HTR-8/SVneo (cell line): ENCODE results near the gene CARD16.
A peak's percentile ranks its signal among the peaks of the same experiment; 100 is the strongest.
"Not testable (repeated sequence)": the region's sequence is repeated elsewhere in the genome, so short reads cannot be mapped to it uniquely, and the experiment has no call there.

Experiments used
- DNase-seq: peaks from one replicate; pipeline ENCODE4 v3.0.0; 2011; ENCODE audit warnings: low spot score, mixed read lengths; ENCODE audit not compliant: insufficient read length
- FAIRE-seq: peaks from 2 replicates; lab custom pipeline; 2011; peaks lifted over from hg19 to GRCh38; lab: Jason Lieb, UNC

Gene CARD16

GRCh38 chr11:105052487-105052886 is 7.4 kb upstream of the CARD16 start:
- DNase-seq = no peak
- FAIRE-seq = no peak

- DNase-seq = no peak
- no peak for FAIRE-seq
These were observed 6.4 kb upstream of the CARD16 start for GRCh38 chr11:105051559-105051958.

GRCh38 chr11:105049481-105049880 is 4.3 kb upstream of the CARD16 start:
- DNase-seq = no peak
- FAIRE-seq = no peak

GRCh38 chr11:105046898-105047579 is 1.9 kb upstream of the CARD16 start:
- peak; percentile 96 for FAIRE-seq
- DNase-seq = peak; percentile 86

- FAIRE-seq (no peak), DNase-seq (no peak)
These were observed 651 bp upstream of the CARD16 start for GRCh38 chr11:105045676-105046296.

- no peak for FAIRE-seq
- DNase-seq = no peak
These were observed 3.0 kb downstream of the CARD16 start for GRCh38 chr11:105042178-105042577.

GRCh38 chr11:105040703-105041102 is 4.4 kb downstream of the CARD16 start:
- no peak for FAIRE-seq
- no peak for DNase-seq

GRCh38 chr11:105034813-105035620 is 10.1 kb downstream of the CARD16 start, which contains the start of gene CASP1:
Gene CASP1, minus strand, starts transcription at chr11:105035144. Its CDS starts 31 bp downstream, at chr11:105035113.
- DNase-seq = peak; percentile 17
- no peak for FAIRE-seq

GRCh38 chr11:105034388-105034787 is 10.7 kb downstream of the CARD16 start:
- FAIRE-seq, DNase-seq: not testable (repeated sequence)

GRCh38 chr11:105033781-105034180 is 11.4 kb downstream of the CARD16 start:
- FAIRE-seq (no peak), DNase-seq (no peak)

- DNase-seq (no peak), FAIRE-seq (no peak)
These were observed 11.8 kb downstream of the CARD16 start for GRCh38 chr11:105033343-105033742.

- no peak for DNase-seq
- FAIRE-seq = no peak
These were observed 12.6 kb downstream of the CARD16 start for GRCh38 chr11:105032495-105032894.

- no peak for FAIRE-seq
- no peak for DNase-seq
These were observed 17.5 kb downstream of the CARD16 start for GRCh38 chr11:105027678-105028077.

- DNase-seq = no peak
- no peak for FAIRE-seq
These were observed 20.7 kb downstream of the CARD16 start for GRCh38 chr11:105024394-105024793.

- no peak for FAIRE-seq
- DNase-seq = no peak
These were observed 22.1 kb downstream of the CARD16 start, which contains the start of gene CASP5 for GRCh38 chr11:105023003-105023402. Gene CASP5, minus strand, starts transcription at chr11:105023168. Its CDS starts 32 bp downstream, at chr11:105023136.

- peak; percentile 49 for FAIRE-seq
- no peak for DNase-seq
These were observed 22.6 kb downstream of the CARD16 start for GRCh38 chr11:105022527-105022926.

GRCh38 chr11:105007463-105007862 is 37.7 kb downstream of the CARD16 start:
- FAIRE-seq (no peak), DNase-seq (no peak)

GRCh38 chr11:105005451-105005845 is 39.7 kb downstream of the CARD16 start:
- FAIRE-seq = no peak
- no peak for DNase-seq

GRCh38 chr11:105004021-105004420 is 41.1 kb downstream of the CARD16 start:
- no peak for DNase-seq
- FAIRE-seq = peak; percentile 16

GRCh38 chr11:105003151-105003550 is 42.0 kb downstream of the CARD16 start:
- FAIRE-seq (no peak), DNase-seq (no peak)

GRCh38 chr11:105000797-105001196 is 44.3 kb downstream of the CARD16 start:
- DNase-seq (no peak), FAIRE-seq (no peak)
